GM23248 (cell line): Measurements from ENCODE around the gene OVOL1.

Experiments used
- EZH2 ChIP-seq: fragments of 200-600 bp; sonication (generic); IDR thresholded peaks from 2 replicates; pipeline ENCODE4 v1.6.1; 2018; ENCODE audit warnings: antibody characterized with exemption, mild to moderate bottlenecking; ENCODE audit not compliant: insufficient read depth, poor library complexity, severe bottlenecking
- EZH2phosphoT487 ChIP-seq: fragments of 200-600 bp; sonication (generic); IDR thresholded peaks from 2 replicates; pipeline ENCODE4 v1.6.1; 2018; ENCODE audit warnings: antibody characterized with exemption, moderate library complexity, mild to moderate bottlenecking, low read depth; ENCODE audit not compliant: insufficient read depth

DNA sequence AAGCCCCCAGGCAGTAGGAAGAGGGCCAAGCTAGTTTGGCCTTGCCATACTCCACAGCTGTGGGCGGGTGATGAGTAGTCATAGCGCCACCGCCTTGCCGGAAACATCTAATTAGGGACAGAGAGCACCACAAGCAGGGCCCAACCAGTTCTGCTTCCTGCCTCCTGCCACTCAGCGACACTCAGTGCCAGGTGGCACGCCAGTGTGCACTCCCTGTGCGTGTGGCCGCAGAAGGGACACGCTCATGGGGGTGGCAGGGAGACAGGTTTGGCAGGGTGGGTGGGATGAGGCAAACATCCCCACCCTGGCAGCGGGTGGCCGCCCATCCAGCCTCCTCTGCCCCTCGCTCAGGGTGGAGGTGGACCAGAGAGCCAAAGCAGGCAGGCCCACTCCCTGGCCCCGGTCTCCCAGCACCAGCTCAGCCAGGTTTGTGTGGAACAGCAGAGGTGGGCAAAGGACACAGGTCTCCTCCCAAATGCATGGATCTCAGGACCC is 4.9 kb downstream of the OVOL1 start:
- no peak for TF ChIP-seq EZH2phosphoT487
- no peak for TF ChIP-seq EZH2
